Measurements from ENCODE around the gene SSRP1. TPM values are rescaled to one million over a fixed set of nuclear protein-coding genes. Genes with fewer than 3 reads are reported as not detected.

Gene SSRP1
- polyA plus RNA-seq, 1 donor from 2014 or later, result 84.7 TPM

- H3K9me3 ChIP-seq (ENCODE audit: low read length), result no peaks in the 10 kb centered on the region
- no peak overlapping the region for H2AFZ ChIP-seq (ENCODE audit: low read depth, low read length)
- no peak overlapping the region for H3K4me2 ChIP-seq (ENCODE audit: low read length)
- peak overlapping the region; percentile 80 for H3K4me3 ChIP-seq (ENCODE audit: low read length)
- H3K27me3 ChIP-seq (ENCODE audit: insufficient read depth, low read depth, low read length), result no peaks in the 10 kb centered on the region
- no peak overlapping the region for H3K9ac ChIP-seq (ENCODE audit: low read length)
- H3F3A ChIP-seq (ENCODE audit: insufficient read depth, low read length, poor library complexity, severe bottlenecking), result peaks cover 4% of the 10 kb centered on the region
- peaks cover 22% of the 10 kb centered on the region for H3K79me2 ChIP-seq (replicated peaks; ENCODE audit: insufficient read depth, low read length)
- H3K36me3 ChIP-seq (ENCODE audit: insufficient read depth, low read length), result no peaks in the 10 kb centered on the region
- TF ChIP-seq CTCF (IDR thresholded peaks at IDR 0.05; ENCODE audit: poor library complexity, severe bottlenecking) (no peak), MXI1 (conservative IDR thresholded peaks at IDR 0.05; ENCODE audit: poor library complexity, severe bottlenecking) (no peak), REST (IDR thresholded peaks at IDR 0.05; ENCODE audit: borderline replicate concordance) (no peak)
- no peaks in the 10 kb centered on the region for H3K9me2 ChIP-seq (ENCODE audit: insufficient read depth, low read length)
- no peaks in the 10 kb centered on the region for H4K20me1 ChIP-seq (ENCODE audit: insufficient read depth)
- no peak overlapping the region for H3K27ac ChIP-seq (ENCODE audit: low read length)
Observed at GRCh38 chr11:57332694-57333440, 2.8 kb downstream of the SSRP1 start.

- Histone ChIP-seq H3K79me2 (replicated peaks; ENCODE audit: insufficient read depth, low read length) (peaks cover 22% of the 10 kb centered on the region), H3K27me3 (ENCODE audit: insufficient read depth, low read depth, low read length) (no peaks in the 10 kb centered on the region), H3K36me3 (ENCODE audit: insufficient read depth, low read length) (peaks cover 5% of the 10 kb centered on the region), H3K4me2 (ENCODE audit: low read length) (no peak overlapping the region), H3K9me2 (ENCODE audit: insufficient read depth, low read length) (no peaks in the 10 kb centered on the region), H3K4me3 (ENCODE audit: low read length) (no peak overlapping the region), H3K9me3 (ENCODE audit: low read length) (no peaks in the 10 kb centered on the region), H3K27ac (ENCODE audit: low read length) (no peak overlapping the region), H4K20me1 (ENCODE audit: insufficient read depth) (no peaks in the 10 kb centered on the region), H2AFZ (ENCODE audit: low read depth, low read length) (no peak overlapping the region), H3F3A (ENCODE audit: insufficient read depth, low read length, poor library complexity, severe bottlenecking) (peaks cover 4% of the 10 kb centered on the region), H3K9ac (ENCODE audit: low read length) (no peak overlapping the region)
- TF ChIP-seq RAD21 (conservative IDR thresholded peaks at IDR 0.05) (no peak), CTCF (IDR thresholded peaks at IDR 0.05; ENCODE audit: poor library complexity, severe bottlenecking) (no peak), EP300 (conservative IDR thresholded peaks at IDR 0.05; ENCODE audit: poor library complexity, severe bottlenecking) (no peak), MXI1 (conservative IDR thresholded peaks at IDR 0.05; ENCODE audit: poor library complexity, severe bottlenecking) (no peak), POLR2AphosphoS5 (IDR thresholded peaks at IDR 0.05) (no peak), TAF1 (IDR thresholded peaks at IDR 0.05; ENCODE audit: low read depth) (no peak), SMC3 (conservative IDR thresholded peaks at IDR 0.05; ENCODE audit: poor library complexity) (no peak), EZH2 (IDR thresholded peaks at IDR 0.05; ENCODE audit: borderline replicate concordance, insufficient read depth, low read length, poor library complexity, severe bottlenecking) (no peak), REST (IDR thresholded peaks at IDR 0.05; ENCODE audit: borderline replicate concordance) (no peak)
Observed at GRCh38 chr11:57331720-57332119, 4.0 kb downstream of the SSRP1 start.

Data from neural cell (in vitro differentiated cells).